HL-60 (cell line): Measurements from ENCODE around the gene NUMB.

Experiments
- DNase-seq, 2 experiments: peaks; one replicate each; pipeline ENCODE4 v3.0.0-alpha.2; 2010 to 2020; ENCODE audit warnings: low read depth in 1 of 2, low spot score in 1 of 2
- H3K27ac ChIP-seq: fragments of 250-450 bp; sonication (Bioruptor Pico); replicated peaks from 2 replicates; pipeline ENCODE4 v1.5.1; 2020; ENCODE audit warnings: mild to moderate bottlenecking, moderate library complexity
- H3K27me3 ChIP-seq: fragments of 250-450 bp; sonication (Bioruptor Pico); 2 replicates; pipeline ENCODE4 v1.5.1; 2021; ENCODE audit warnings: mild to moderate bottlenecking, moderate library complexity; ENCODE audit not compliant: insufficient read depth, poor library complexity, severe bottlenecking
- H3K4me3 ChIP-seq: replicated peaks from 2 replicates; pipeline ENCODE4 v1.5.1; 2011; ENCODE audit warnings: mild to moderate bottlenecking, control low read depth, low read length; ENCODE audit not compliant: insufficient read depth
- GABPA ChIP-seq: IDR thresholded peaks from 2 replicates; pipeline ENCODE4 v1.6.1; 2012; ENCODE audit warnings: low read depth
- POLR2AphosphoS5 ChIP-seq: IDR thresholded peaks from 2 replicates; pipeline ENCODE4 v1.6.1; 2012; ENCODE audit warnings: low read depth
- REST ChIP-seq: IDR thresholded peaks from 2 replicates; pipeline ENCODE4 v1.6.1; 2012; ENCODE audit warnings: low read depth; ENCODE audit not compliant: insufficient replicate concordance
- SPI1 ChIP-seq: IDR thresholded peaks from 2 replicates; pipeline ENCODE4 v1.6.1; 2012; ENCODE audit warnings: low read depth, mild to moderate bottlenecking, borderline replicate concordance
- TF ChIP-seq, protein P1 (sequence below): IDR thresholded peaks from one replicate; pipeline ENCODE4 v1.5.1; 2011; ENCODE audit warnings: low read length, control low read depth, inconsistent platforms; ENCODE audit not compliant: insufficient read depth

NUMB gene

GRCh38 chr14:73265721-73266046 lies 192.7 kb downstream of the NUMB start:
- DNase-seq, result no peak
- TF ChIP-seq SPI1 (no peak), POLR2AphosphoS5 (no peak), GABPA (no peak), REST (no peak)
- TF ChIP-seq, protein P1, sequence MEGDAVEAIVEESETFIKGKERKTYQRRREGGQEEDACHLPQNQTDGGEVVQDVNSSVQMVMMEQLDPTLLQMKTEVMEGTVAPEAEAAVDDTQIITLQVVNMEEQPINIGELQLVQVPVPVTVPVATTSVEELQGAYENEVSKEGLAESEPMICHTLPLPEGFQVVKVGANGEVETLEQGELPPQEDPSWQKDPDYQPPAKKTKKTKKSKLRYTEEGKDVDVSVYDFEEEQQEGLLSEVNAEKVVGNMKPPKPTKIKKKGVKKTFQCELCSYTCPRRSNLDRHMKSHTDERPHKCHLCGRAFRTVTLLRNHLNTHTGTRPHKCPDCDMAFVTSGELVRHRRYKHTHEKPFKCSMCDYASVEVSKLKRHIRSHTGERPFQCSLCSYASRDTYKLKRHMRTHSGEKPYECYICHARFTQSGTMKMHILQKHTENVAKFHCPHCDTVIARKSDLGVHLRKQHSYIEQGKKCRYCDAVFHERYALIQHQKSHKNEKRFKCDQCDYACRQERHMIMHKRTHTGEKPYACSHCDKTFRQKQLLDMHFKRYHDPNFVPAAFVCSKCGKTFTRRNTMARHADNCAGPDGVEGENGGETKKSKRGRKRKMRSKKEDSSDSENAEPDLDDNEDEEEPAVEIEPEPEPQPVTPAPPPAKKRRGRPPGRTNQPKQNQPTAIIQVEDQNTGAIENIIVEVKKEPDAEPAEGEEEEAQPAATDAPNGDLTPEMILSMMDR, result no peak
- Histone ChIP-seq H3K27me3 (no peaks in the 10 kb centered on the region), H3K4me3 (no peak overlapping the region), H3K27ac (no peak overlapping the region)

DNA sequence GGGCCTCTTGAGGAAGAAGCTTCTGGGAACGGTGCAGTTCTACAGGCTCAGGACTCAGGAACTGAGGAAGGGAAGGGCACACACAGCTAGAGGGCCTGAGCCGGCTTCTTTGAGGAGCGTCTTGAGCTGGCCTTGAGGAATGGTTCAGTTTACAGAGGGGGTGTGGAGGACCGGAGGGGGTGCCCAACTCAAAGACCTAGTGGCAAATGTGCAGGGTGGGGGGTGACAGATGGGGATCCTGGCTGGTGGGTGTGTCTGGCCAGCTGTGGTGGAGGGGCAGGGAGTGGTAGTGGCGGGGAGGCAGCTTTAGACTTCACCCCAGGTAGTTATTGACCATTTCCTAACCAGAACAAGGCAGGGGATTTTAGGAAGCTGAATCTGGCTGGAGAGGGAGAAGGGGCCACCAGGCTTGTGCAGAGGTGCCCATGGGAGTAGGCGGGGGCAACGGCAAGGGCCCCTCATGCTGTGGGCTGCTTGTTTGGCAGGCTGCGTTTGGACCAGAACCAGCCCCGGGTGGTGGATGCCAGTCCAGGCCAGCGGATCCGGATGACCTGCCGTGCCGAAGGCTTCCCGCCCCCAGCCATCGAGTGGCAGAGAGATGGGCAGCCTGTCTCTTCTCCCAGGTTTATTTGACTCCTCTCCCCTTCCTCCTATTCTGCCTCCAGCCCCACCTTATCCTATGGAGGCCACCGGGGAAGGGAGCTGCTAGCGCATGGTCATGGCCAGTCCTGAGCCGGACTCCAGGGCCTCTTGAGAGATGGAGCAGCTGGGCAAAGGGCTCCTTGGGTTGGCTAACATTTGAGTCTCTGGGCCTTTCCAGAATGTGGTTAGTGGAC lies 193.2 kb downstream of the NUMB start:
- Histone ChIP-seq H3K4me3 (no peak overlapping the region), H3K27ac (no peak overlapping the region), H3K27me3 (no peaks in the 10 kb centered on the region)
- no peak for DNase-seq
- TF ChIP-seq REST (no peak), SPI1 (no peak), GABPA (no peak)
- TF ChIP-seq, protein P1, result no peak

- Histone ChIP-seq H3K4me3 (no peak overlapping the region), H3K27me3 (no peaks in the 10 kb centered on the region), H3K27ac (no peak overlapping the region)
- TF ChIP-seq POLR2AphosphoS5, result no peak
- TF ChIP-seq, protein P1, result no peak
- TF ChIP-seq REST, result no peak
- TF ChIP-seq SPI1, result no peak
- no peak for TF ChIP-seq GABPA
- no peak for DNase-seq
These were observed 194.1 kb downstream of the NUMB start for GRCh38 chr14:73264080-73264884.
